OCI-LY7 (cell line): Measurements from ENCODE around the gene ADGRG6.

Source experiments
- EZH2phosphoT487 ChIP-seq: fragments of 200-600 bp; sonication (generic); IDR thresholded peaks from 2 replicates; pipeline ENCODE4 v1.6.1; 2018; ENCODE audit warnings: low read depth, borderline replicate concordance, mild to moderate bottlenecking, mixed run types, antibody characterized with exemption, low read length, moderate library complexity, mixed read lengths
- TF ChIP-seq, protein P1 (sequence below): fragments of 200-600 bp; sonication (generic); conservative IDR thresholded peaks from 2 replicates; pipeline ENCODE4 v1.5.1; 2014; ENCODE audit warnings: mild to moderate bottlenecking, antibody characterized with exemption, low read length, moderate library complexity, mixed read lengths

DNA sequence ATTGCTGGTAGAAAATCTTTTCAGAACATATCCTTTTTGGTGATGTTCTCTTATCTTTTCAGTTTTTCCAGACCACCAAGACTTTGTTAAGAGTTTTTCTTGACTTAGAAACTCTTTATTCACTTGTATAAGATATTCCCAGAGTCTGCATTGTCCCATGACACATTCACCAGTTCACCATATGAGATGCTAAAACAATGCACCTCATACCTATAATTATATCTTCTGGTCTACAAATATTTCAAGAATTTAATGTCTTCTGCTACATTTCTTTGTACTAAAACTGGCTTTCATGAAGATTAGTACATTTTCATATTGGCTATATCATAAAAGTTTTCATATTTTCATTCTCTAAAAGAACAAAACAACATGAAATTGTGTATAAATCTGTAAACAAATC is 111.3 kb downstream of the ADGRG6 start:
- TF ChIP-seq, protein P1, sequence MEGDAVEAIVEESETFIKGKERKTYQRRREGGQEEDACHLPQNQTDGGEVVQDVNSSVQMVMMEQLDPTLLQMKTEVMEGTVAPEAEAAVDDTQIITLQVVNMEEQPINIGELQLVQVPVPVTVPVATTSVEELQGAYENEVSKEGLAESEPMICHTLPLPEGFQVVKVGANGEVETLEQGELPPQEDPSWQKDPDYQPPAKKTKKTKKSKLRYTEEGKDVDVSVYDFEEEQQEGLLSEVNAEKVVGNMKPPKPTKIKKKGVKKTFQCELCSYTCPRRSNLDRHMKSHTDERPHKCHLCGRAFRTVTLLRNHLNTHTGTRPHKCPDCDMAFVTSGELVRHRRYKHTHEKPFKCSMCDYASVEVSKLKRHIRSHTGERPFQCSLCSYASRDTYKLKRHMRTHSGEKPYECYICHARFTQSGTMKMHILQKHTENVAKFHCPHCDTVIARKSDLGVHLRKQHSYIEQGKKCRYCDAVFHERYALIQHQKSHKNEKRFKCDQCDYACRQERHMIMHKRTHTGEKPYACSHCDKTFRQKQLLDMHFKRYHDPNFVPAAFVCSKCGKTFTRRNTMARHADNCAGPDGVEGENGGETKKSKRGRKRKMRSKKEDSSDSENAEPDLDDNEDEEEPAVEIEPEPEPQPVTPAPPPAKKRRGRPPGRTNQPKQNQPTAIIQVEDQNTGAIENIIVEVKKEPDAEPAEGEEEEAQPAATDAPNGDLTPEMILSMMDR: no peak
- no peak for TF ChIP-seq EZH2phosphoT487
